HepG2 (cell line): ENCODE measurements around the gene B9D2. TPM values are rescaled to one million over a fixed set of nuclear protein-coding genes. Genes with fewer than 3 reads are reported as not detected.

Experiments
- BCL3 ChIP-seq: sonication (generic); formaldehyde crosslinking; IDR thresholded peaks from 2 replicates; pipeline ENCODE4 v1.5.1; 2020; ENCODE audit warnings: mild to moderate bottlenecking, missing genetic modification reagents, moderate library complexity
- BRCA1 ChIP-seq: sonication (generic); formaldehyde crosslinking; IDR thresholded peaks from 2 replicates; pipeline ENCODE4 v1.4.0; 2020; ENCODE audit warnings: missing genetic modification reagents
- CCDC6 ChIP-seq: sonication (generic); formaldehyde crosslinking; IDR thresholded peaks from 2 replicates; pipeline ENCODE4 v1.8.1; 2022; ENCODE audit warnings: mild to moderate bottlenecking, missing genetic modification reagents, moderate library complexity
- E2F1 ChIP-seq: sonication (generic); formaldehyde crosslinking; IDR thresholded peaks from 2 replicates; pipeline ENCODE4 v1.5.0; 2020; ENCODE audit warnings: missing genetic modification reagents
- HNRNPH1 ChIP-seq: fragments of 200-400 bp; formaldehyde crosslinking; optimal IDR thresholded peaks from 2 replicates; pipeline ENCODE3; 2017; ENCODE audit warnings: mild to moderate bottlenecking, low read depth, low read length
- KLF6 ChIP-seq: IDR thresholded peaks from 2 replicates; pipeline ENCODE4 v1.8.0; 2016; ENCODE audit warnings: missing biosample characterization, missing genetic modification reagents
- RBM39 ChIP-seq: fragments of 200-400 bp; formaldehyde crosslinking; IDR thresholded peaks from one replicate; pipeline ENCODE4 v1.6.1; 2018; ENCODE audit warnings: antibody characterized with exemption, mild to moderate bottlenecking, low read depth, low read length; ENCODE audit not compliant: poor library complexity, severe bottlenecking
- ZFYVE20 ChIP-seq: sonication (generic); formaldehyde crosslinking; IDR thresholded peaks from 2 replicates; pipeline ENCODE4 v1.8.0; 2023; ENCODE audit warnings: low read depth, mild to moderate bottlenecking, moderate library complexity, missing genetic modification reagents, borderline replicate concordance
- ZNF318 ChIP-seq: sonication (generic); formaldehyde crosslinking; IDR thresholded peaks from 2 replicates; pipeline ENCODE4 v1.4.0; 2020; ENCODE audit warnings: mild to moderate bottlenecking, missing genetic modification reagents
- ZNF414 ChIP-seq: sonication (generic); formaldehyde crosslinking; IDR thresholded peaks from 2 replicates; pipeline ENCODE4 v1.5.0; 2020; ENCODE audit warnings: missing genetic modification reagents
- ZNF687 ChIP-seq: sonication (generic); formaldehyde crosslinking; IDR thresholded peaks from 2 replicates; pipeline ENCODE4 v1.5.1; 2020; ENCODE audit warnings: mild to moderate bottlenecking, missing genetic modification reagents, moderate library complexity
- polyA plus RNA-seq, 8 experiments: library from polyadenylated mRNA; depleted of rRNA in 3 of 8; stranded (reverse) in 7 of 8; unstranded in 1 of 8; fragments of >200 nt; fragmentation: Illumina TruSeq in 4 of 8; extraction: Trizol in 4 of 8; gene quantifications; 2 replicates each; pipeline versions ENCODE4 v1.2.1 to v1.2.3, GENCODE V29; 2011 to 2016; ENCODE audit warnings: low read depth in 4 of 8, missing spikeins in 1 of 8, mixed read lengths in 1 of 8; ENCODE audit not compliant: insufficient read depth in 1 of 8
- total RNA-seq, 5 experiments: library from RNA; depleted of rRNA; stranded (reverse); fragments of >200 nt; fragmentation: Illumina TruSeq; extraction: Trizol; gene quantifications; 2 replicates each; pipeline ENCODE4 v1.2.3, GENCODE V29; 2016; ENCODE audit warnings: low read depth in 1 of 5

Gene B9D2
- total and polyA plus RNA-seq, 2 of the 13 experiments (the other 11 are each of a cell fraction or from before 2014, with no cell fraction given): 3.1 to 4.4 TPM

GRCh38 chr19:41351339-41352245, 12.4 kb downstream of the B9D2 start (continued):
- TF ChIP-seq ZNF687: peak; percentile 53
- TF ChIP-seq BRCA1 (CRISPR knock-in tag): no peak
- peak; percentile 59 for TF ChIP-seq RBM39
- no peak for TF ChIP-seq HNRNPH1
- TF ChIP-seq KLF6 (CRISPR knock-in tag): no peak
- TF ChIP-seq BCL3 (CRISPR knock-in tag): no peak
- no peak for TF ChIP-seq ZFYVE20
- no peak for TF ChIP-seq ZNF318 (CRISPR knock-in tag)
- TF ChIP-seq ZNF414: no peak
- no peak for TF ChIP-seq E2F1
- TF ChIP-seq CCDC6 (CRISPR knock-in tag): no peak
- TF ChIP-seq, all 625 proteins: peak for 31
